HG03575 (cell line): Measurements from ENCODE around the gene CD247.

Experiments used
- ATAC-seq: cut with Tn5 transposase; IDR thresholded peaks from one replicate; pipeline ENCODE4 v1.9.1; 2021; ENCODE audit not compliant: unreplicated experiment, insufficient number of reproducible peaks, low FRiP score; ENCODE audit errors: extremely low read depth

The CD247 gene

GRCh38 chr1:167400359-167400953 is 117.9 kb downstream of the CD247 start:
- no peak for ATAC-seq

GRCh38 chr1:167392200-167392696 is 126.1 kb downstream of the CD247 start:
- no peak for ATAC-seq

- ATAC-seq, result no peak
Measured at GRCh38 chr1:167388976-167389375, 129.4 kb downstream of the CD247 start.

GRCh38 chr1:167387251-167387910 is 130.9 kb downstream of the CD247 start:
- ATAC-seq, result no peak
